ENCODE results near the gene ATXN1. TPM values are rescaled to one million over a fixed set of nuclear protein-coding genes. Genes with fewer than 3 reads are reported as not detected.
A peak's percentile ranks its signal among the peaks of the same experiment; 100 is the strongest.

Gene ATXN1
- total RNA-seq, 1 donor: 48.5 TPM

DNA sequence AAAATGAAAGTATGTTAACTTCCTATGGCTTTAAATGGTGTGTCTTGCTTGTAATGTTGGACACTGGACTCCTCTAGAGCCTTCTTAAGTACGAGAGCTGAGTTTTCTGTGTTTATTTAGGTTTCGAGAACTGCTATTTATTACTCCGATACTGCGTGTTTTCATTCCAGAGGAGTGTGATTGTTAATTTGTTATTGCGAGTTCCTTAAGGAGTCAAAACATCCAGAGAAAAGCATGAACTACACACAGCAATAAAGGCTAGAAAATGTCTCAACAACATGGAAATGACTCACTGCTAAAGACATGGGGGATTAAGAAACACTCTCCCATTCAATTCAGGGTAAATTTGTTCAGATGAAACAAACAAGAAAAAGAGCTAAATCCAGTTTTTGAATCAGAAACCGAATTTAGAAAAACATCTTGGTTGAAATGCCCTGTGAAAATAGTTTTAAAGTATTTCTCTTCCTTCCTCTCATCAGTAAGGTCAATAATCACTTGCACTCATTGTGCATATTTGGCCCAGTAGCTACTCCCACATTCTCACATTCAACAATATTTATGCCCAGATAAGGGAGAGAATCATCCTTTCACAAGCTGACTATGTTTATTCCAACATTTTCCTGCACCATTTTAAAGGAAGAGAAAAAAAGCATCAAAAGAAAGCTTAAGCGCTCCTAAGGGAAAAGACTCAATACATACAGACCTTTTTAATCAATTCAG, 36.0 kb downstream of the ATXN1 start:
- Histone ChIP-seq H3K4me3 (ENCODE audit: insufficient read depth, low read length) (peak overlapping the region; percentile 54), H3K36me3 (ENCODE audit: insufficient read depth, low read length) (no peaks in the 10 kb centered on the region), H3K27me3 (ENCODE audit: insufficient read depth, low read length) (no peaks in the 10 kb centered on the region), H2AFZ (ENCODE audit: low read length) (no peak overlapping the region), H3K4me2 (ENCODE audit: insufficient read depth, low read length) (peak overlapping the region; percentile 84), H3K9me3 (ENCODE audit: low read depth, low read length) (no peaks in the 10 kb centered on the region), H3K27ac (ENCODE audit: low read depth, low read length) (peak overlapping the region; percentile 93), H3K79me2 (ENCODE audit: insufficient read depth, low read length) (peaks cover 37% of the 10 kb centered on the region), H3K4me1 (ENCODE audit: insufficient read depth, low read length) (peaks cover 57% of the 10 kb centered on the region), H4K20me1 (ENCODE audit: insufficient read depth, low read length) (no peaks in the 10 kb centered on the region)
- TF ChIP-seq CTCF (IDR thresholded peaks at IDR 0.05; ENCODE audit: extremely low read depth, low read depth, low read length): no peak
- DNase-seq (ENCODE audit: insufficient read length, low spot score, missing footprints): no peak

- H3K4me2 ChIP-seq (ENCODE audit: insufficient read depth, low read length): peak overlapping the region; percentile 84
- H3K9me3 ChIP-seq (ENCODE audit: low read depth, low read length): no peaks in the 10 kb centered on the region
- H3K4me3 ChIP-seq (ENCODE audit: insufficient read depth, low read length): no peak overlapping the region
- no peaks in the 10 kb centered on the region for H3K27me3 ChIP-seq (ENCODE audit: insufficient read depth, low read length)
- TF ChIP-seq CTCF (IDR thresholded peaks at IDR 0.05; ENCODE audit: extremely low read depth, low read depth, low read length): no peak
- no peaks in the 10 kb centered on the region for H4K20me1 ChIP-seq (ENCODE audit: insufficient read depth, low read length)
- no peaks in the 10 kb centered on the region for H3K36me3 ChIP-seq (ENCODE audit: insufficient read depth, low read length)
- peaks cover 52% of the 10 kb centered on the region for H3K79me2 ChIP-seq (ENCODE audit: insufficient read depth, low read length)
- peak overlapping the region; percentile 93 for H3K27ac ChIP-seq (ENCODE audit: low read depth, low read length)
- peak; percentile 88 for DNase-seq (ENCODE audit: insufficient read length, low spot score, missing footprints)
- H2AFZ ChIP-seq (ENCODE audit: low read length): no peak overlapping the region
- peaks cover 49% of the 10 kb centered on the region for H3K4me1 ChIP-seq (ENCODE audit: insufficient read depth, low read length)
Observed at GRCh38 chr6:16723826-16724225, 37.4 kb downstream of the ATXN1 start.

GRCh38 chr6:16723402-16723801, 37.9 kb downstream of the ATXN1 start:
- H3K4me3 ChIP-seq (ENCODE audit: insufficient read depth, low read length): no peak overlapping the region
- no peaks in the 10 kb centered on the region for H4K20me1 ChIP-seq (ENCODE audit: insufficient read depth, low read length)
- H3K9me3 ChIP-seq (ENCODE audit: low read depth, low read length): no peaks in the 10 kb centered on the region
- H3K4me2 ChIP-seq (ENCODE audit: insufficient read depth, low read length): peak overlapping the region; percentile 84
- no peaks in the 10 kb centered on the region for H3K27me3 ChIP-seq (ENCODE audit: insufficient read depth, low read length)
- H3K4me1 ChIP-seq (ENCODE audit: insufficient read depth, low read length): peaks cover 49% of the 10 kb centered on the region
- no peaks in the 10 kb centered on the region for H3K36me3 ChIP-seq (ENCODE audit: insufficient read depth, low read length)
- H2AFZ ChIP-seq (ENCODE audit: low read length): no peak overlapping the region
- no peak for DNase-seq (ENCODE audit: insufficient read length, low spot score, missing footprints)
- peak overlapping the region; percentile 93 for H3K27ac ChIP-seq (ENCODE audit: low read depth, low read length)
- no peak for TF ChIP-seq CTCF (IDR thresholded peaks at IDR 0.05; ENCODE audit: extremely low read depth, low read depth, low read length)
- H3K79me2 ChIP-seq (ENCODE audit: insufficient read depth, low read length): peaks cover 52% of the 10 kb centered on the region

DNA sequence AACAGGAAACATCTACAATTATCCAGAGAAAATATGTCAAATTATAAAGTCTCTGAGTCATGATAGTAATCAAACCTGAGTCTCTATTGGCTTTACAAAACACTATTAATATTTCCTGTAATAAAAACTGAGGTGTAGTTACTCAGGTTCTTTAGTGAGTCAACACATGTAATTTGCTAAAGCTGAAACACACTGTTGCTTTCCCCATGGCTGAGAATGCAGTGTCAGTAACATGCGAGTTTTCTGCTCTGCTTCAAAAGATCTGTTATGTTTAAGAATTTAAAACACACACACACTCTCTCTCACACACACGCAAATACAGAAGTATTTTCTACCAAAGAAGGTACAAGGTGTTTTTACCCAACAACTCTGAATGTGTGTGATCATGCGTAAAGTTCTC, 38.6 kb downstream of the ATXN1 start:
- peaks cover 48% of the 10 kb centered on the region for H3K4me1 ChIP-seq (ENCODE audit: insufficient read depth, low read length)
- TF ChIP-seq CTCF (IDR thresholded peaks at IDR 0.05; ENCODE audit: extremely low read depth, low read depth, low read length): no peak
- no peak for DNase-seq (ENCODE audit: insufficient read length, low spot score, missing footprints)
- H3K36me3 ChIP-seq (ENCODE audit: insufficient read depth, low read length): no peaks in the 10 kb centered on the region
- H3K4me3 ChIP-seq (ENCODE audit: insufficient read depth, low read length): no peak overlapping the region
- H2AFZ ChIP-seq (ENCODE audit: low read length): no peak overlapping the region
- no peak overlapping the region for H3K4me2 ChIP-seq (ENCODE audit: insufficient read depth, low read length)
- peak overlapping the region; percentile 93 for H3K27ac ChIP-seq (ENCODE audit: low read depth, low read length)
- H3K9me3 ChIP-seq (ENCODE audit: low read depth, low read length): no peaks in the 10 kb centered on the region
- peaks cover 49% of the 10 kb centered on the region for H3K79me2 ChIP-seq (ENCODE audit: insufficient read depth, low read length)
- H4K20me1 ChIP-seq (ENCODE audit: insufficient read depth, low read length): no peaks in the 10 kb centered on the region
- H3K27me3 ChIP-seq (ENCODE audit: insufficient read depth, low read length): no peaks in the 10 kb centered on the region
